HL-60/S4 (cell line): ENCODE data around the gene TRAPPC2B.
"Not testable (repeated sequence)": the region's sequence is repeated elsewhere in the genome, so short reads cannot be mapped to it uniquely, and the experiment has no call there.

Source experiments
- in situ Hi-C: fragments of 300-500 bp; cut with MboI; formaldehyde crosslinking; loops from 2 replicates; pipeline ENCODE4 v1.14.3; 2022; ENCODE audit warnings: low sequenced_read_pairs

The TRAPPC2B gene

GRCh38 chr19:57374179-57374578 lies 10.8 kb downstream of the TRAPPC2B start:
- in situ Hi-C loops, result no loop called here

- in situ Hi-C loops, result not testable (repeated sequence)
Measured at GRCh38 chr19:57374647-57375046, 11.3 kb downstream of the TRAPPC2B start.

GRCh38 chr19:57376151-57376550 lies 12.8 kb downstream of the TRAPPC2B start:
- in situ Hi-C loops, result no loop called here

DNA sequence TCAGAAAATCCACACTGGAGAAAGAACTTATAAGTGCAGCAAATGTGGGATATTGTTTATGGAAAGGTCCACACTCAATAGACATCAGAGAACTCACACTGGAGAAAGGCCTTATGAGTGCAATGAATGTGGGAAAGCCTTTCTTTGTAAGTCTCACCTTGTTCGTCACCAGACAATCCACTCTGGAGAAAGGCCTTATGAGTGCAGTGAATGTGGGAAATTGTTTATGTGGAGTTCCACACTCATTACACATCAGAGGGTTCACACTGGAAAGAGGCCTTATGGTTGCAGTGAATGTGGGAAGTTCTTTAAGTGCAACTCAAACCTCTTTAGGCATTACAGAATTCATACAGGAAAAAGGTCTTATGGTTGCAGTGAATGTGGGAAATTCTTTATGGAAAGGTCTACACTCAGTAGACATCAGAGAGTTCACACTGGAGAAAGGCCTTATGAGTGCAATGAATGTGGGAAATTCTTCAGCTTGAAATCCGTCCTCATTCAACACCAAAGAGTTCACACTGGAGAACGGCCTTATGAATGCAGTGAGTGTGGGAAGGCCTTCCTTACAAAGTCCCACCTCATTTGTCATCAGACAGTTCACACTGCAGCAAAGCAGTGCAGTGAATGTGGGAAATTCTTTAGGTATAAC lies 14.3 kb downstream of the TRAPPC2B start:
- in situ Hi-C loops, result no loop called here

DNA sequence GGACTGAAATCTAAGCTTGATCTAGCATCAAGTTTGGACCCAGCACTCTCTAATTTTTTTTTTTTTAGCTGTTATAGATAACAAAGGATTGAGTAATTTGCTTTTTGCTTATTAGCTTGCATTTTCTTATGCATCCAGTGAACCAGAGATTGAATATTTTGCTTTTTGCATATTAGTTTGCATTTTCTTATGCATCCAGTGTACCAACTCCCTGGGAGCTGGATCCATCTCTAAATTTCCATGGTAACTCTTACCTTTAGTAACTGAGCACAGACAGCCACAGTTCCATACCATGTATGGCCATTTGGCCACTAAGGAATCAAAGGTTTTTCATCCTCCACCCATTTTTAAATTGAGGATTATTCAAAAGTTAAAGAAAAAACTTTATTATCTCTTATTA lies 17.6 kb downstream of the TRAPPC2B start:
- in situ Hi-C loops, result no loop called here

DNA sequence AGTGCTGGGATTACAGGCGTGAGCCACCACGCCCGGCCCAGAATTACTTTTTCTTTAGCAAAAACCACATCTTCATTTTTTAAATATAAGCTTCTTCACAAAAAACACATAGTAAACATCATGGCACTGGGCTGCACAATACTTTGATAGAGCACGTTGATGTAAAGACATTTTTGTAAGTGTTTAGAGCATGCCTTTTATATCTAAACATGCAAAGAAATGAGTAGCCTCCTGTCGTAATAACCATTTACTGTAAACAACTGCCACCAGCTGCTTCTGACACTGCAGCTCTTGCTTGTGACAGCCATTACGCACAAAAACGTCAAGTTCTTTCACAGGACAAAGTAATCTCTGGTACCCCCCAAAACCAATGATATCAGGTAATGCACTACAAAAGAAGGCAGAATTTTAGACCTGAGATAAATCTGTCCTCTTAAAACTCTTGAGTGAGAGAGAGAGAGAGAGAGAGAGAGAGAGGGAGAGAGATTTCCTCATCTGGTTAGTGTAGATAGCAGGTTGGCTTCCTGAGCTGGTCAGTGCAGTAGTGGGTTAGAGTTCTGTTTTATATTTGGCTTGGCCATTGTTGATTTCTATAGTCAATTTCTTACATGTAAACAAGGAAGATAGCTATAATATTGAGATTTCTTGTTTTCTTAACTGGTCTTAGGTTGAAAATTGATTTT lies 19.6 kb downstream of the TRAPPC2B start:
- in situ Hi-C loops, result no loop called here

DNA sequence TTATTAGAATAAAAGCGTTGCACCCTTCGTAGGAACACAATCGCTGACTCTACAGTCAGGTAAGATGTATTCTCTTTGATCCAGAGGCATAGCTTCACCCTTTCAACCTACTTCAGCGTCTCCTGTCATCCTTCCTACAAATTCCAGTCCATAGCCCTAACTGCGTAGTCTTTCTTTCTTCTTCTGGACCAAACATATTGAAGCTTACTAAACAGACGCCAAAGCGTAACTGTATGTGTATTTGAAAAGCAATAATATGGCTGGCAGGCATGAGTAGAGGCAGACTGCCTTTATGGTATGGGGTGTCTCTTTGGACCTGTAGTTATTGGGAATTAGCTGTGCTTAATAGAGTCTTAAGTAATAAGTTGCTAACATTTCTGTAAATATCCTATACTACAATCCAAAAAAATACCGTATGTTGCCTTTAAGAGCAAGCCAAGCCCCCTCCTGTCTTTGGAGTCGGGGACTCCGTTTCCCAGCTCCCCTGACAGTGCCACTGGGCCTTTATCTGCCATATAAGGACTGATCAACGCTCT lies 25.9 kb downstream of the TRAPPC2B start:
- in situ Hi-C loops, result no loop called here

GRCh38 chr19:57389730-57390598 lies 26.6 kb downstream of the TRAPPC2B start, which contains the start of gene ZNF548:
TSS of gene ZNF548 (plus strand) at chr19:57389854. CDS start at chr19:57390100, 246 bp downstream.
- in situ Hi-C loops, result no loop called here

DNA sequence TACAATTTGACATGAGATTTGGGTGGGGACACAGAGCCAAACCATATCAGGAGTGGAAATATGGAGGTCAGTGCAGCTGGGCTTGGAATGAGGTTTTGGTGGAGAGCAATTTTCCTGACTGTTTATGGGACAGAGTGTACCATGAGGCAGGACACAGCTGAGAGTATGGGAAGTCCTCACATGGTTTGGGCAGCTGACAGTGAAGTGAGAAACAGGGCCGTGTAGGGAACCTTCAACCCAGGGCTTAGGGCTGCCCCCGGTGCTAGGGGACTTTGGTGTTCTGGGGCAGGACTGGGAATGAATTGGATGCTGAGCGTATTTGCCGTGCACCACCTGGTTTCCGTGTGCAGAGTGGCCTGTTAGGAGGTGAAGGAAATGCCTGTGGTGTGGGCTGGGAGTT lies 32.4 kb downstream of the TRAPPC2B start:
- in situ Hi-C loops, result no loop called here

GRCh38 chr19:57398868-57399267 lies 35.5 kb downstream of the TRAPPC2B start:
- in situ Hi-C loops, result no loop called here

- in situ Hi-C loops, result no loop called here
Measured at GRCh38 chr19:57403737-57404563, 40.6 kb downstream of the TRAPPC2B start.

DNA sequence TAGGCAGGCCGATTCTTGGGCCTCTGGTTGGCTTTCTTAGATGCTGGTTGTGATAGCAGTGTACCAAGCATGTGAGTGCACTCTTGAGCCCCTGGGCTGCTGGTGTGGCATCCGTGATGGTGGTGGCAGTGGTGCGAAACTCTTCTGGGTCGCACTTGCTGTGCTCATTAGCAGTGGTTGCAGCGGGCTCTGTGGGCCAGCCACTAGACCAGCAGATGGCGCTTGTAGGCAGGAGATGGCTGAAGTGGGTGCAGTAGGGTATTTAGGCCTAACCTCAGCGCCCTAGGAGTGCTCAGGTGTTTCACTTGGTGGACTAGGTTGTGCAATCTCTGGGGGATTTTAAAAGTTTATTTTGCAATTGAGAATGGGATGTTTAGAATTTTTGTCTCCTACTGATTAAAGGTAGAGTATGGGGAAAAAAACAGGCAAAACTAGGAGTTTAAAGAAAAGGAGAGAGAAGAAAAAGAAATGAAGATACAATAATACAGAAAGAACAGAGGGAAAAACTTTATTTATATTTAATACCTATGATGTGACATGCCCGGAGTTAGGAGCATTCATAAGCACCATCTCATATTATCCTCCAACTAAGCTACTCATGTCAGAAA lies 43.3 kb downstream of the TRAPPC2B start:
- in situ Hi-C loops, result no loop called here

GRCh38 chr19:57410877-57411671 lies 47.7 kb downstream of the TRAPPC2B start, which contains the start of gene ZNF17:
TSS of gene ZNF17 (plus strand) at chr19:57411161. CDS start at chr19:57413616, 2,455 bp downstream.
- in situ Hi-C loops, result no loop called here
